ENCODE results near the gene SIRPG.

Gene SIRPG

GRCh38 chr20:1685304-1686052, 27.9 kb upstream of the SIRPG start:
- no peak for TF ChIP-seq GATA2 (IDR thresholded peaks at IDR 0.05; ENCODE audit: low read depth, low read length)
- TF ChIP-seq GATA3 (IDR thresholded peaks at IDR 0.05; ENCODE audit: low read depth, low read length): no peak

- TF ChIP-seq GATA2 (IDR thresholded peaks at IDR 0.05; ENCODE audit: low read depth, low read length) (no peak), GATA3 (IDR thresholded peaks at IDR 0.05; ENCODE audit: low read depth, low read length) (no peak)
Measured at GRCh38 chr20:1684872-1685271, 27.3 kb upstream of the SIRPG start.

- no peak for TF ChIP-seq GATA2 (IDR thresholded peaks at IDR 0.05; ENCODE audit: low read depth, low read length)
- TF ChIP-seq GATA3 (IDR thresholded peaks at IDR 0.05; ENCODE audit: low read depth, low read length): no peak
Measured at GRCh38 chr20:1676650-1677049, 19.1 kb upstream of the SIRPG start.

GRCh38 chr20:1674990-1675780, 17.6 kb upstream of the SIRPG start:
- TF ChIP-seq GATA3 (IDR thresholded peaks at IDR 0.05; ENCODE audit: low read depth, low read length) (no peak), GATA2 (IDR thresholded peaks at IDR 0.05; ENCODE audit: low read depth, low read length) (no peak)

- TF ChIP-seq GATA3 (IDR thresholded peaks at IDR 0.05; ENCODE audit: low read depth, low read length): no peak
- TF ChIP-seq GATA2 (IDR thresholded peaks at IDR 0.05; ENCODE audit: low read depth, low read length): no peak
Measured at GRCh38 chr20:1674361-1674760, 16.8 kb upstream of the SIRPG start.

GRCh38 chr20:1673424-1673823, 15.8 kb upstream of the SIRPG start:
- no peak for TF ChIP-seq GATA3 (IDR thresholded peaks at IDR 0.05; ENCODE audit: low read depth, low read length)
- no peak for TF ChIP-seq GATA2 (IDR thresholded peaks at IDR 0.05; ENCODE audit: low read depth, low read length)

GRCh38 chr20:1672728-1673127, 15.1 kb upstream of the SIRPG start:
- TF ChIP-seq GATA2 (IDR thresholded peaks at IDR 0.05; ENCODE audit: low read depth, low read length): no peak
- no peak for TF ChIP-seq GATA3 (IDR thresholded peaks at IDR 0.05; ENCODE audit: low read depth, low read length)

GRCh38 chr20:1671891-1672669, 14.5 kb upstream of the SIRPG start:
- TF ChIP-seq GATA2 (IDR thresholded peaks at IDR 0.05; ENCODE audit: low read depth, low read length): no peak
- no peak for TF ChIP-seq GATA3 (IDR thresholded peaks at IDR 0.05; ENCODE audit: low read depth, low read length)

- TF ChIP-seq GATA2 (IDR thresholded peaks at IDR 0.05; ENCODE audit: low read depth, low read length) (no peak), GATA3 (IDR thresholded peaks at IDR 0.05; ENCODE audit: low read depth, low read length) (no peak)
Measured at GRCh38 chr20:1669304-1669703, 11.7 kb upstream of the SIRPG start.

GRCh38 chr20:1667502-1668085, 10.0 kb upstream of the SIRPG start:
- TF ChIP-seq GATA3 (IDR thresholded peaks at IDR 0.05; ENCODE audit: low read depth, low read length): no peak
- no peak for TF ChIP-seq GATA2 (IDR thresholded peaks at IDR 0.05; ENCODE audit: low read depth, low read length)

GRCh38 chr20:1666802-1667201, 9.2 kb upstream of the SIRPG start:
- TF ChIP-seq GATA3 (IDR thresholded peaks at IDR 0.05; ENCODE audit: low read depth, low read length) (no peak), GATA2 (IDR thresholded peaks at IDR 0.05; ENCODE audit: low read depth, low read length) (no peak)

- TF ChIP-seq GATA3 (IDR thresholded peaks at IDR 0.05; ENCODE audit: low read depth, low read length): no peak
- TF ChIP-seq GATA2 (IDR thresholded peaks at IDR 0.05; ENCODE audit: low read depth, low read length): no peak
Measured at GRCh38 chr20:1665345-1665744, 7.8 kb upstream of the SIRPG start.

- TF ChIP-seq GATA2 (IDR thresholded peaks at IDR 0.05; ENCODE audit: low read depth, low read length) (no peak), GATA3 (IDR thresholded peaks at IDR 0.05; ENCODE audit: low read depth, low read length) (no peak)
Measured at GRCh38 chr20:1664911-1665310, 7.3 kb upstream of the SIRPG start.

- TF ChIP-seq GATA2 (IDR thresholded peaks at IDR 0.05; ENCODE audit: low read depth, low read length): no peak
- no peak for TF ChIP-seq GATA3 (IDR thresholded peaks at IDR 0.05; ENCODE audit: low read depth, low read length)
Measured at GRCh38 chr20:1663917-1664316, 6.3 kb upstream of the SIRPG start.
